ENCODE data around the gene CDK10. TPM values are rescaled to one million over a fixed set of nuclear protein-coding genes. Genes with fewer than 3 reads are reported as not detected.

Gene CDK10
- total and polyA plus RNA-seq, 9 of the 15 experiments (the other 6 are each of a cell fraction or from before 2014, with no cell fraction given): 2.0 to 85.1 (median 40.1) TPM

DNA sequence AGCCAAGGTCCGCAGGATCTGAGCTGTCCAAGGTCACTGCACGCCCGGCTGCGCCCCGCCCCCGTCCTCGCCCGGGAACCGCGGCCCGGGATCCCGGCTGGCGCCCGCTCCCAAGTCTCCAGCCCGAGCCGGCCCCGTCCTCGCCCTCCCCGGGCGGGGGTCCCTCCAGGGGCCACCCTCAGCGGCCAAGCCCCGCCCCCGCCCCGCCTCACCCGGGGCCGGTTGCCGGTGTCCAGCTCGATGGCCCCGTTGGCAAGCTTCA is 34.0 kb downstream of the CDK10 start (continued):
- TF ChIP-seq, protein P1, sequence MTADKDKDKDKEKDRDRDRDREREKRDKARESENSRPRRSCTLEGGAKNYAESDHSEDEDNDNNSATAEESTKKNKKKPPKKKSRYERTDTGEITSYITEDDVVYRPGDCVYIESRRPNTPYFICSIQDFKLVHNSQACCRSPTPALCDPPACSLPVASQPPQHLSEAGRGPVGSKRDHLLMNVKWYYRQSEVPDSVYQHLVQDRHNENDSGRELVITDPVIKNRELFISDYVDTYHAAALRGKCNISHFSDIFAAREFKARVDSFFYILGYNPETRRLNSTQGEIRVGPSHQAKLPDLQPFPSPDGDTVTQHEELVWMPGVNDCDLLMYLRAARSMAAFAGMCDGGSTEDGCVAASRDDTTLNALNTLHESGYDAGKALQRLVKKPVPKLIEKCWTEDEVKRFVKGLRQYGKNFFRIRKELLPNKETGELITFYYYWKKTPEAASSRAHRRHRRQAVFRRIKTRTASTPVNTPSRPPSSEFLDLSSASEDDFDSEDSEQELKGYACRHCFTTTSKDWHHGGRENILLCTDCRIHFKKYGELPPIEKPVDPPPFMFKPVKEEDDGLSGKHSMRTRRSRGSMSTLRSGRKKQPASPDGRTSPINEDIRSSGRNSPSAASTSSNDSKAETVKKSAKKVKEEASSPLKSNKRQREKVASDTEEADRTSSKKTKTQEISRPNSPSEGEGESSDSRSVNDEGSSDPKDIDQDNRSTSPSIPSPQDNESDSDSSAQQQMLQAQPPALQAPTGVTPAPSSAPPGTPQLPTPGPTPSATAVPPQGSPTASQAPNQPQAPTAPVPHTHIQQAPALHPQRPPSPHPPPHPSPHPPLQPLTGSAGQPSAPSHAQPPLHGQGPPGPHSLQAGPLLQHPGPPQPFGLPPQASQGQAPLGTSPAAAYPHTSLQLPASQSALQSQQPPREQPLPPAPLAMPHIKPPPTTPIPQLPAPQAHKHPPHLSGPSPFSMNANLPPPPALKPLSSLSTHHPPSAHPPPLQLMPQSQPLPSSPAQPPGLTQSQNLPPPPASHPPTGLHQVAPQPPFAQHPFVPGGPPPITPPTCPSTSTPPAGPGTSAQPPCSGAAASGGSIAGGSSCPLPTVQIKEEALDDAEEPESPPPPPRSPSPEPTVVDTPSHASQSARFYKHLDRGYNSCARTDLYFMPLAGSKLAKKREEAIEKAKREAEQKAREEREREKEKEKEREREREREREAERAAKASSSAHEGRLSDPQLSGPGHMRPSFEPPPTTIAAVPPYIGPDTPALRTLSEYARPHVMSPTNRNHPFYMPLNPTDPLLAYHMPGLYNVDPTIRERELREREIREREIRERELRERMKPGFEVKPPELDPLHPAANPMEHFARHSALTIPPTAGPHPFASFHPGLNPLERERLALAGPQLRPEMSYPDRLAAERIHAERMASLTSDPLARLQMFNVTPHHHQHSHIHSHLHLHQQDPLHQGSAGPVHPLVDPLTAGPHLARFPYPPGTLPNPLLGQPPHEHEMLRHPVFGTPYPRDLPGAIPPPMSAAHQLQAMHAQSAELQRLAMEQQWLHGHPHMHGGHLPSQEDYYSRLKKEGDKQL (CRISPR knock-in tag; IDR thresholded peaks at IDR 0.05; ENCODE audit: borderline replicate concordance): 0 out of 2 replicates have a peak, but pooled peaks have one; percentile 16
- TF ChIP-seq ZSCAN29 (IDR thresholded peaks at IDR 0.05) (no peak), ZNF124 (CRISPR knock-in tag; IDR thresholded peaks at IDR 0.05) (no peak), PTTG1 (tag; IDR thresholded peaks at IDR 0.05; ENCODE audit: low read depth) (no peak), ZNF311 (CRISPR knock-in tag; IDR thresholded peaks at IDR 0.05) (no peak), ILF3 (IDR thresholded peaks at IDR 0.05; ENCODE audit: borderline replicate concordance) (peak; percentile 82; the same call in 1 of the 2 replicates), SMAD4 (CRISPR knock-in tag; conservative IDR thresholded peaks at IDR 0.05) (no peak), ARHGAP35 (IDR thresholded peaks at IDR 0.05; ENCODE audit: partially characterized antibody) (no peak), RAD51 (IDR thresholded peaks at IDR 0.05; ENCODE audit: borderline replicate concordance, low read depth) (no peak), MTA1 (IDR thresholded peaks at IDR 0.05; ENCODE audit: borderline replicate concordance) (no peak), NFE2L1 (tag; IDR thresholded peaks at IDR 0.05; ENCODE audit: borderline replicate concordance, low read depth) (no peak), RAD21 (CRISPR knock-in tag; conservative IDR thresholded peaks at IDR 0.05 in 1 of 2, IDR thresholded peaks at IDR 0.05 in 1 of 2) (no peak), CHD1 (IDR thresholded peaks at IDR 0.05; ENCODE audit: low read length) (peak; percentile 62), ZNF253 (CRISPR knock-in tag; conservative IDR thresholded peaks at IDR 0.05) (no peak), POLR2A (conservative IDR thresholded peaks at IDR 0.05) (no peak), NR1H2 (CRISPR knock-in tag; IDR thresholded peaks at IDR 0.05) (peak; percentile 81; the same call in 1 of the 2 replicates), OTX1 (CRISPR knock-in tag; IDR thresholded peaks at IDR 0.05) (no peak), BRCA1 (IDR thresholded peaks at IDR 0.05) (no peak), BRCA1 (CRISPR knock-in tag; IDR thresholded peaks at IDR 0.05) (0 out of 2 replicates have a peak, but pooled peaks have one; percentile 78), PYGO2 (tag; IDR thresholded peaks at IDR 0.05) (no peak), RBFOX2 (IDR thresholded peaks at IDR 0.05; ENCODE audit: low read depth, low read length) (no peak), ZNF133 (CRISPR knock-in tag; IDR thresholded peaks at IDR 0.05) (no peak)
- TF ChIP-seq, protein P2, sequence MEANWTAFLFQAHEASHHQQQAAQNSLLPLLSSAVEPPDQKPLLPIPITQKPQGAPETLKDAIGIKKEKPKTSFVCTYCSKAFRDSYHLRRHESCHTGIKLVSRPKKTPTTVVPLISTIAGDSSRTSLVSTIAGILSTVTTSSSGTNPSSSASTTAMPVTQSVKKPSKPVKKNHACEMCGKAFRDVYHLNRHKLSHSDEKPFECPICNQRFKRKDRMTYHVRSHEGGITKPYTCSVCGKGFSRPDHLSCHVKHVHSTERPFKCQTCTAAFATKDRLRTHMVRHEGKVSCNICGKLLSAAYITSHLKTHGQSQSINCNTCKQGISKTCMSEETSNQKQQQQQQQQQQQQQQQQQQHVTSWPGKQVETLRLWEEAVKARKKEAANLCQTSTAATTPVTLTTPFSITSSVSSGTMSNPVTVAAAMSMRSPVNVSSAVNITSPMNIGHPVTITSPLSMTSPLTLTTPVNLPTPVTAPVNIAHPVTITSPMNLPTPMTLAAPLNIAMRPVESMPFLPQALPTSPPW (CRISPR knock-in tag; IDR thresholded peaks at IDR 0.05): no peak
- TF ChIP-seq, protein P3, sequence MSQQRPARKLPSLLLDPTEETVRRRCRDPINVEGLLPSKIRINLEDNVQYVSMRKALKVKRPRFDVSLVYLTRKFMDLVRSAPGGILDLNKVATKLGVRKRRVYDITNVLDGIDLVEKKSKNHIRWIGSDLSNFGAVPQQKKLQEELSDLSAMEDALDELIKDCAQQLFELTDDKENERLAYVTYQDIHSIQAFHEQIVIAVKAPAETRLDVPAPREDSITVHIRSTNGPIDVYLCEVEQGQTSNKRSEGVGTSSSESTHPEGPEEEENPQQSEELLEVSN (IDR thresholded peaks at IDR 0.05; ENCODE audit: borderline replicate concordance in 1 of 2, extremely low read depth in 1 of 2, insufficient read depth in 1 of 2, insufficient read length in 1 of 2, low read depth in 1 of 2, low read length in 1 of 2, poor library complexity in 1 of 2, severe bottlenecking in 1 of 2): no peak
